ENCODE results near the gene NUMB. TPM values are rescaled to one million over a fixed set of nuclear protein-coding genes. Genes with fewer than 3 reads are reported as not detected.
A peak's percentile ranks its signal among the peaks of the same experiment; 100 is the strongest.

Gene NUMB
- total RNA-seq, 1 donor: 52.3 TPM

DNA sequence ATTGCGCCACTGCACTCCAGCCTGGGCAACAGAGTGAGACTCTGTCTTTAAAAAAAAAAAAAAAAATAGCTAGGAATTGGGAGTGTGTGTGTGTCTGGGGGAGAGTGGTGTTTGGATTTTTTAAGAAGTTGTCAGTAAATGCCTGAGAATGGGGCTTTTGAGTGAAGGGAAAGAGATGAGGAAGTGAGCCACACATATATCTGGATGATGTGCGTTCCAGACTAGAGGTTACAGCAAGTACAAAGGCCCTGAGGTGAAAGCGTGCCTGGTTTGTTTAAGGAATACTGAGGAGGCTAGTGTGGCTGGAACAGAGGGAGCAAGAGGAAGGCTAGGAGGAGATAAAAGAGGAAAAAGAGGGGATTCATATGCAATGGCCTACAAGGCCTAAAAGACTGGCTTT is 151.1 kb downstream of the NUMB start:
- TF ChIP-seq, protein P1, sequence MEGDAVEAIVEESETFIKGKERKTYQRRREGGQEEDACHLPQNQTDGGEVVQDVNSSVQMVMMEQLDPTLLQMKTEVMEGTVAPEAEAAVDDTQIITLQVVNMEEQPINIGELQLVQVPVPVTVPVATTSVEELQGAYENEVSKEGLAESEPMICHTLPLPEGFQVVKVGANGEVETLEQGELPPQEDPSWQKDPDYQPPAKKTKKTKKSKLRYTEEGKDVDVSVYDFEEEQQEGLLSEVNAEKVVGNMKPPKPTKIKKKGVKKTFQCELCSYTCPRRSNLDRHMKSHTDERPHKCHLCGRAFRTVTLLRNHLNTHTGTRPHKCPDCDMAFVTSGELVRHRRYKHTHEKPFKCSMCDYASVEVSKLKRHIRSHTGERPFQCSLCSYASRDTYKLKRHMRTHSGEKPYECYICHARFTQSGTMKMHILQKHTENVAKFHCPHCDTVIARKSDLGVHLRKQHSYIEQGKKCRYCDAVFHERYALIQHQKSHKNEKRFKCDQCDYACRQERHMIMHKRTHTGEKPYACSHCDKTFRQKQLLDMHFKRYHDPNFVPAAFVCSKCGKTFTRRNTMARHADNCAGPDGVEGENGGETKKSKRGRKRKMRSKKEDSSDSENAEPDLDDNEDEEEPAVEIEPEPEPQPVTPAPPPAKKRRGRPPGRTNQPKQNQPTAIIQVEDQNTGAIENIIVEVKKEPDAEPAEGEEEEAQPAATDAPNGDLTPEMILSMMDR (IDR thresholded peaks at IDR 0.05; ENCODE audit: insufficient read depth, low read length): no peak
- no peak for DNase-seq (ENCODE audit: low read depth)
- H3K4me3 ChIP-seq (ENCODE audit: low read depth, low read length): no peak overlapping the region

DNA sequence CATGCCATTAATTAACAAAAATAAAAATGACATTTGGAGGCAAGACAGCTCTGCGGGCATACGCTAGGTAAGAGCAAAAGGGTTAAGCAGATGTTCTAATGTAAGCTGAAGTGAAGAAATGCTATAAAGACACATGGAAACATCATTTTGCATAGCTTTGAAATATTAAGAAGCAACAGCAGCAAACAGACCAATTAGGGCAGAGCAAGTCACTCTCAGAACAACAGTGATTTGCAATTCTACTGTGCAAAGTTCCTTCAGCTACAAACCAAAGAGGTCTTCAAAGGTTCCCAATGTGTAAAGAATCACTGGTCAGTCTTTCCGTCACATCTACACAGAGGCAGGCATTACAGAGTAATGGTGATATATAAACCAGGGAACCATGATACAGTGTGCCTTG is 152.8 kb downstream of the NUMB start:
- TF ChIP-seq, protein P1 (IDR thresholded peaks at IDR 0.05; ENCODE audit: insufficient read depth, low read length): no peak
- DNase-seq (ENCODE audit: low read depth): no peak
- no peak overlapping the region for H3K4me3 ChIP-seq (ENCODE audit: low read depth, low read length)

- DNase-seq (ENCODE audit: low read depth): peak; percentile 62
- H3K4me3 ChIP-seq (ENCODE audit: low read depth, low read length): no peak overlapping the region
- TF ChIP-seq, protein P1 (IDR thresholded peaks at IDR 0.05; ENCODE audit: insufficient read depth, low read length): peak; percentile 67
Observed at GRCh38 chr14:73295198-73295796, 163.0 kb downstream of the NUMB start.

- DNase-seq (ENCODE audit: low read depth): no peak
- TF ChIP-seq, protein P1 (IDR thresholded peaks at IDR 0.05; ENCODE audit: insufficient read depth, low read length): no peak
- no peak overlapping the region for H3K4me3 ChIP-seq (ENCODE audit: low read depth, low read length)
Observed at GRCh38 chr14:73293782-73294781, 164.3 kb downstream of the NUMB start.

- H3K4me3 ChIP-seq (ENCODE audit: low read depth, low read length): no peak overlapping the region
- DNase-seq (ENCODE audit: low read depth): no peak
- TF ChIP-seq, protein P1 (IDR thresholded peaks at IDR 0.05; ENCODE audit: insufficient read depth, low read length): no peak
Observed at GRCh38 chr14:73290279-73290678, 168.1 kb downstream of the NUMB start.

DNA sequence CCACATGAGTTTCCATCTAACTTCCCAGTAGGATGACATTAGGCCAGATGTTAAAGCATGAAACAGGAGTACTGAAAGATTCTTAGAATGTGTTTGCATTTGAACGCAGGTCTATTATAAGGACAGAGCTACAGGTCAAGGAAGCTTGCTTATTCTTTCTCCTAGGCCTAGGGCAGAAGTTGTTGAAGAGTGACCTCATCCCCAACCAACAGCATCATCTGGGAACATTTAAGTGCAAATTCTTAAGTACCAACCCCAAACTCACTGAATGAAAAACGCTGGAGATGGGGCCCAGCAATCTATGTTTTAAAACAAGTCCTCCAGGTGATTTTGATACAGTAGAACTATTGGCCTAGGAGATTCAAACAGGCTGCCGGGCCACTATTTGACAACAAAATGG is 168.6 kb downstream of the NUMB start:
- no peak for DNase-seq (ENCODE audit: low read depth)
- no peak overlapping the region for H3K4me3 ChIP-seq (ENCODE audit: low read depth, low read length)
- TF ChIP-seq, protein P1 (IDR thresholded peaks at IDR 0.05; ENCODE audit: insufficient read depth, low read length): no peak

Data from fibroblast of the aortic adventitia (primary cell).